GM12878 (cell line): ENCODE data around the gene RPAP3. TPM values are rescaled to one million over a fixed set of nuclear protein-coding genes. Genes with fewer than 3 reads are reported as not detected.

Experiments used
- CHD2 ChIP-seq: IDR thresholded peaks from 2 replicates; pipeline ENCODE4 v1.6.1; 2011; ENCODE audit warnings: low read depth, low read length, improper control_type of control experiment, borderline replicate concordance
- FOS ChIP-seq: IDR thresholded peaks from 3 replicates; pipeline ENCODE4 v1.6.1; 2011; ENCODE audit warnings: borderline replicate concordance; ENCODE audit not compliant: insufficient read length; ENCODE audit errors: extremely low read depth
- IKZF1 ChIP-seq: fragments of 450-650 bp; conservative IDR thresholded peaks from 2 replicates; pipeline ENCODE4 v1.6.1; 2017; ENCODE audit warnings: antibody characterized with exemption, mild to moderate bottlenecking
- IRF4 ChIP-seq: IDR thresholded peaks from 2 replicates; pipeline ENCODE4 v1.6.1; 2011; ENCODE audit warnings: low read depth, low read length
- MTA3 ChIP-seq: IDR thresholded peaks from 2 replicates; pipeline ENCODE4 v1.6.1; 2012; ENCODE audit warnings: low read length, inconsistent platforms, borderline replicate concordance
- MYB ChIP-seq: fragments of 150-350 bp; IDR thresholded peaks from 2 replicates; pipeline ENCODE4 v1.6.1; 2014; ENCODE audit warnings: mild to moderate bottlenecking, low read depth, low read length, borderline replicate concordance
- RCOR1 ChIP-seq: conservative IDR thresholded peaks from 2 replicates; pipeline ENCODE4 v1.6.1; 2012; ENCODE audit warnings: low read depth, low read length, improper control_type of control experiment
- RFX5 ChIP-seq: IDR thresholded peaks from 2 replicates; pipeline ENCODE4 v1.6.1; 2011; ENCODE audit warnings: low read depth, low read length, improper control_type of control experiment
- ZBTB40 ChIP-seq: fragments of 450-650 bp; IDR thresholded peaks from 2 replicates; pipeline ENCODE4 v1.6.1; 2016; ENCODE audit warnings: mild to moderate bottlenecking, moderate library complexity, borderline replicate concordance
- polyA plus RNA-seq, 11 experiments: library from polyadenylated mRNA; depleted of rRNA in 4 of 11; unstranded in 6 of 11; stranded (reverse) in 5 of 11; fragments of >200 nt; fragmentation: Nextera tagmentation in 4 of 11; fragmentation: Illumina TruSeq in 1 of 11; extraction: Ambion mirVana in 4 of 11; extraction: Trizol in 1 of 11; gene quantifications; 1 replicate in 1 of 11; 2 replicates in 10 of 11; pipeline versions ENCODE4 v1.2.1 to v1.2.3, GENCODE V29; 2011 to 2016; ENCODE audit warnings: inconsistent platforms in 2 of 11, missing spikeins in 2 of 11, low read depth in 1 of 11
- total RNA-seq, 4 experiments: library from RNA; depleted of rRNA in 3 of 4; stranded (reverse); fragments of >200 nt in 3 of 4; fragmentation: Illumina TruSeq in 1 of 4; extraction: Trizol in 1 of 4; gene quantifications; 2 replicates each; pipeline versions ENCODE4 v1.2.1 to v1.2.3, GENCODE V29; 2013 to 2021

The RPAP3 gene
- total and polyA plus RNA-seq, 10 of the 15 experiments (the other 5 are each of a cell fraction or from before 2014, with no cell fraction given), result 14.1 to 50.6 (median 28.4) TPM

- no peak for TF ChIP-seq MTA3
- no peak for TF ChIP-seq CHD2
- TF ChIP-seq RCOR1, result no peak
- TF ChIP-seq FOS, result no peak
- no peak for TF ChIP-seq IKZF1
- no peak for TF ChIP-seq ZBTB40
- TF ChIP-seq RFX5, result no peak
- TF ChIP-seq MYB, result no peak
- TF ChIP-seq IRF4, result no peak
Measured at GRCh38 chr12:47687636-47688035, 18.2 kb downstream of the RPAP3 start (continued).
